DMS153 (cell line): Measurements from ENCODE around the gene BACH2.

Experiments
- DNase-seq: peaks from one replicate; lab custom pipeline; 2025; lab: John Stamatoyannopoulos, UW

Gene BACH2

DNA sequence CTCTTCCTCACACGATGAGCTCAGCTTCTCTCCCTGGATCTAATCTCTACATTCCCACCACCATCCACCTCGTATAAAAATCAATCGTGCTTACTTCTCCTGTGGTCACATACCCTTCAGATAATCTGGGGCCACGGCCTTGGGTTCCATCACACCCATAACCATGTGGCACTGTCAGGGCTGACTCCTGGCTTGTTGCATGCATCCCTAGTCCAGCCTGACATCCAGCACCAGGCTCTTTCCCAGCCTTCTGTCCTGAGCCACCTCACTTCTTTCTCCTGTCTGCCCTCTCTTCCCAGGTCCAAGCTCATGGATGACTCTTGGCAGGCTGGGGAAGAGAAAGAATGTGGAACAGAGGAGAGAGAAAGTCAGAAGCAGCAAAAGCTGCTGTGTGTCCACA, 199.8 kb downstream of the BACH2 start:
- no peak for DNase-seq

DNA sequence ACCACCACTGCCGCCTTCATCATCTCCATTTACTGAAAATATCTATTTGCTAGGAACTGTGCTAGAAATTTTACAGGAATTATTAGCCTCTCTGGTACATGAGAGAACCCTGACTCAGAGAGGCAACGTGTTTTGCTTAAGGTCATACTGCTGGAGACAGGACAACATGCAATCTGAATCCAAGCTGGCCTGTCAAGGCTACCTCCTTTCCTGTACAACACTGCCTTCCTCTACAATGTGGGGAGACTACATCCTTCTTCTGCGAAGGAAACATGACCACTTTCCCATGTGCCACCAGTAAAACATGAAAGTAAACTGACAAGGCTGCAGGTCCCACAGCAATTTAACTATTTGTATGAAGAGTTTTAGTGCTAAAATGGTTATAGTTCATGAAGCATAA, 200.9 kb downstream of the BACH2 start:
- DNase-seq: no peak

DNA sequence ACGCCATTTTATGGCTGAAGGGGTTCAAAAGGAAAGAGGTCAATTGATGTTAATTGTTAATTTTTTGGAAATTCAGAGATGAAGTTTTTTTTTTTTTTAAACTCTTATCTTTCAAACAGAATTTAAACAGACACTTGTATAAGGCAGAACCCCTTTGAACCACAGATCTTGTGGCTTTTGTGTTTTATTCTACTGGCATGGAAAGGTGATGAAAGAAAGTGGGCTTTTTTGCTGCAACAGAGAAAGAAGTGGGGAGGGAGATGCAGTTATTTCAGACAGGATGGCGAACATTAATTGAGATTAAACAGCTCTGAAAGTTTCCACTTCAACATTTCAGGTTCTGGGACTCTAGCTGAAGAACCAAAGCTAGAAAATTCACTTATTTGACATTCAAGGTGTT, 201.5 kb downstream of the BACH2 start:
- DNase-seq: no peak

DNA sequence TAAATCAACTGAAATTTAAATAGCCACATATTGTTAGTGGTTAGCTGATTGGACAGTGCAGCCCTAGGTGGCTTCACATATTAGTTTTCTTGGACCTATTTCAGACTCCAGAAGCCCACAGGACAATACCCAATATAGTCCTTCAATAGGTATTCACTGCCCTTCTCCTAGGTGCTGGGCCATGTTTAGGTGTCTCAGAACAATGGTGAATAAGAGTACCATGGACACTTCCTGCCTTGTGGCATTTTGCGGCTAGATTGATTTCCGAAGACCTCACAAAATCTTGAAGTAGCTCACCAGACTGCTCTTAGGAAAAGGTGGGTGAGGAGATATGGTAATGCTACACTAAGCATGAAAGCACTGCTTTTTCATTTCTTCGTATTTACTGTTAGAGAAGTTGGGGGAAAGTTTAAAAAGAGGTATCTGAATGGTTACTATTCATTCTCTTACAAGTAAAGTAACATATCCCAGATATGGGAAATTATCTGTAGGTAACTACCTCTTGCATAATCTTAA, 203.0 kb downstream of the BACH2 start:
- DNase-seq: no peak

DNA sequence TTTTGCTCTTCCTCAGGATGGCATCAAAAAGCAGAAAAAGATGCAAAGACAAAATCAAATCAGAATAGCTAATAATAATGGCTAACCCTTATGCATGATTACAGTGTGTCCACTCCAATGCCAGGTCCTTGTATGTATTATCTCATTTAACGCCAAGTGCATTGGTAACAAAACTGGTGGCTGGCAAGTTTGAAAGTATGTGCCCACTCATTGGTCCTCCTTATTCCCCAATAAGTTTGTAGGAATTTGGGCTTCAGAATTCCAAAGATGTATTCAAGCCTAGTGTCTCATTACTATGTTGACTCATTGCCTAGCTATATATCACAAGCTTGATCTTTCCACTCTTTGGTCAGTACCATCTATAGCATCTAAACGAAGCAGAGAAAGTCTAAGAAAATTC, 205.8 kb downstream of the BACH2 start:
- DNase-seq: no peak

DNA sequence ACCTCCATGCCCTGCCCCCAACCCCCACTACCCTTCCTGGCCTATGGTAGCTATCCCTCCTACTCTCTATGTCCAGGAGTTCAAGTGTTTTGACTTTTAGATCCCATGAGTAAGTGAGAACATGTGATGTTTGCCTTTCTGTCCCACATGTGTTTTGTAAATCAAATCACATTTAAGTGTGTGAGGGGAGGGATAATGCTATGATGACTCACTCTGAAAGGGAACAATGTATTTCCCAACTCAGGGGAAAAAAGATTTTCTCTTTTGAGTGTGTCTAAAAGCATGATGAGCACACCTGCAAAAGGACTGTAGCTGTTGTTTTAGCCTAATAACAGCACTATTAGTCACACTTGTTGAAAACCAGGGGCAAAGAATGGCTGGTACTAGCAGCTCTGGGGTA, 208.6 kb downstream of the BACH2 start:
- peak; percentile 83 for DNase-seq

DNA sequence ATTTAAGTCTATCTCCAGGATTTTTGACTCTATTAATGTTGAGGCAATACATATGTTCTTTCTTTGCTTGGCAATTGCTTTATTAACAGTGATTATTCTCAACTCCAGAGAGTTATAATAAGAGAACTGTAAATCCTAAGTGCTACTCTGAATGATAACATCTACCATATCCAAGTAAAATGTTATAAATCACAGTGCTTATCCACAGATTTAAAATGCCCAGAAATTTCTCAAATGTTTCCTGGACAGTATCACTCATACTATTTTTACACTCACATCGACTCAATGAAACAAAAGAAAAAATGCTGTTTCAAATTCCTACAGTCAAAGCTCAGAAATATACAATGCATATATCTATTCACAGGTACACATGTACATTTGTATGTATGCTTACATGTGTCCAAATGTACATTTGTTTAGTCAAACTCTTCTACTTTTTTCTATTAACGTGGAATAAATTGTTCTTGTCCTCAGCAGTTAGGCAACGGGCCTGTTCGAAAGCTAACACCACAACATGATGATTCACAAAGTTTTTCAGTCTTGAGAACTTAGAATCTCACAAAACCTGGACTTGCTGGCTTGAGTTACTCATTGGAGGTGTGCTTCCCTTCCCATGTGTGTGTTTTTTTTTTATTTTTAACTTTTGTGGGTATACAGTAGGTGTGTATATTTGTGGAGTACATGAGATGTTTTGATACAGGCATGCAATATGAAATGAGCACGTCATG, 209.4 kb downstream of the BACH2 start:
- DNase-seq: no peak

DNA sequence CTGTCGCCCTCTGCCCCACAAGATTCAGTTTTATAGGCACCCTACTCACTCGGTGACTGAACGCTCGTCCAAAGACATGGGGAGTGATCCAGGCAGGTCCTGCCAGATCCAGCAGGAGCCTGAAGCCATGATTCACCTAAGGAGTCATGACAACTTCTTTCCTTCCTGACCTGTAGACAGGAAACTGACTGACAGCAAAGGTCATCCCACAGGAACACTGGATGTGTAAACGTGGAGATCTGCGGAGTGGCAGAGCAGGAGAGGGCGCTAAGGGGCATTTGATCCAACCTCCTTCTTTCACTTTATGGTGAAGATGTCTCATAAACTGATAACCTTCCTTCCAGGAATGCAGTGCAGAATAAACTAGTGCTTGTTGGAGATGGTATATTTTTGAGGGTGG, 210.1 kb downstream of the BACH2 start:
- DNase-seq: no peak

DNA sequence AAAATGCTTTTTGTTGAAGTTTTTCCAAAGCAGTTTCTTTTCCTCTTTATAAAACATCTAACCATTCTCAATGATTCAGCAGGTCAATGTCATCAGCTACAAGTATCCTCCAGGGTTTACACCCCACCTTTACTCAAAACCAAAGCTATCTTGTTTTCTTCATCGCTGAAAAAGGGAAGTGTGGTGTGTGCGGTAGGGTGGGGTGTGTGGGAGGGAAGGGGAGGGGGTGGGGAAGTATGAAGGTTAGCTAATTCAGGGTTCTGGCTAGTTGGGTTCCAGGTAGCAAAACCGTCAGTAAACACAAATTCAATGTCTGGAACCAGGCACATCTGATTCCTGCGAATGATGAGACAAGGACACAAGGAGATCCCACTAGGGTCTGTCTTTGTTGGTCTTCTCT, 212.8 kb downstream of the BACH2 start:
- DNase-seq: no peak

DNA sequence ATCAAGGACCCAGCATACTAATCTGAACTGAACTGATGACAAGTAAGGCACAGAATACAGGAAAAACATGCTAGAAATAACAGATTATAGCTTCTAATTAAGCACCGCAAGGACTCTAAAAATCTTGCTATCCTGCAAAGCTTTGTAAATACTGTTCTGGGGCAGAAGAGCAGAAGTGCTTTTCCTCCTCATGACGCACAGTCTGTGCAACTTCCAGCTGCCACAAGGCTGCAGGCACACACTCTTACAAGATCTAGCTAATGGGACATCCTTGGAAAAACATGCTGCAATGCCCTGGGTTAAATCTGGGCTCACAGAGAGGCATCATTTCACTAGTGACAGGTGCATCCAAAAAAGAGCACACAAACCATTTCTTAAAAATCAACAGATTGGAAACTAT, 213.8 kb downstream of the BACH2 start:
- DNase-seq: no peak

DNA sequence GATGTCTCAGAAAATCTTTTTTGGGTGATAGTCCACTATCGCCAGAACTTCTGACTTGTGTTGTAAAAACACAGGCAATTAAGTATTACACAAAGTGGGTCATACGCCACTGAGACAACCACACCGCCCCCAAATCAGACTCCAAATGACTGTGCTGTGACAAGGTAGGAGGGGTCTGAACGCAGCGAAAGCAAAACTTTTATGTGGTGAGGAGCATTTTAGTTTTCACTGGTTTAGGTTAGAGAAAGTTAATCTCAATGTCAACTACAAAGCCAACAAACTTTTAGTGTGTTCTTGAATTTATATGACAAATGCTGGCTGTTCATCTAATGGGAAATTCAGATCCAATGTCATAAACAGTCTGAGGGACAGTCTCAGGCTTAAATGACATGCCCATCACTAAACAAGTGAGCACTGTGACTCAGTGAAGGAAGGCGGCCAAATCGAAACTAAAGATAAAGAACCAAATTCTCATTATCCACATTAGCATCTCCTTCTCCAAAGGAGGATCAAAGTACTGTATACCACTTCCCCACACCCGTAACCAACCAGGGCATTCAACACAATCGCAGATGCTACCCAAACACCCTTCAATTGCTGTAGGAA, 215.7 kb downstream of the BACH2 start:
- no peak for DNase-seq

DNA sequence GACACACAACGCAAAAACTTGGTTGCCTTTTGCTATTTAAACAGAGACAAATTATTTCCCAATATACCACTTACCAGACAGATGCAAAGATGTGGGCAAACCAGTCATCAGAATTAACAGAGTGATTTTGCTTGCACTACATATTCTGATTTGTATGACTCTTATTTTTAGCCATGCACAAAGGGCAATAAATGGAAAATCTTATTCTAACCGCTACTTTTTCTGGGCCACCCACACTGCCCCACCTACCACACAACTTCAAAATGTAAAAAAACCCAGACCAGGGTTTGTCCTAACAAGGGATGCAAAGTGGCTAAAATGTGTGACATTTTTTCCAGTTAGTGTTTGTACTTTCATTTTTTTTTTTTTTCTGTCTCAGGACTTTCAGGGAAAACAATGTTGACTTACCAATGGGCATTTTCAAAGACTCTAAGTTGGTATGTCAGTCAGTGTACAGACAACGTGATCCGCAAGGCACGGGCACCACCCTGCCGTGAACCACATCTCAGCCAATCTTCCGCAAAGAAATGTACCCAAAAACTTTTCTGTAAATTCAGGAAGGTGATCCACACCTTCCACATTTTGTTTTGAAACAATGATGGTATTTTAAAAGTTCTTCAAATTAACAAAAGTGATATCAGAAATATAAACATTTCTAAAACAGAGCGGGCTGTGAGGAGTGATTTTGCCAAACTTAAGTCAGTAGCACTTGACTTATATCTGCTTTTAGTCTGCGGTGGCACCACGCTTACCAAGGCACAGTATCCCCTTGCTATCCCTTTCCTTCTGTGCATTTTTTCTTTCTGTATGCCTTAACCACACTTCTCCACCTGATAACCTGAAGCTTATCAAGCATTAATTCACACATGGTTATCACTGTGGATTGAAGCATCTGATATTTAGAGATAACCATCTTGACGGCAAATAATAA, 216.8 kb downstream of the BACH2 start:
- DNase-seq: no peak

DNA sequence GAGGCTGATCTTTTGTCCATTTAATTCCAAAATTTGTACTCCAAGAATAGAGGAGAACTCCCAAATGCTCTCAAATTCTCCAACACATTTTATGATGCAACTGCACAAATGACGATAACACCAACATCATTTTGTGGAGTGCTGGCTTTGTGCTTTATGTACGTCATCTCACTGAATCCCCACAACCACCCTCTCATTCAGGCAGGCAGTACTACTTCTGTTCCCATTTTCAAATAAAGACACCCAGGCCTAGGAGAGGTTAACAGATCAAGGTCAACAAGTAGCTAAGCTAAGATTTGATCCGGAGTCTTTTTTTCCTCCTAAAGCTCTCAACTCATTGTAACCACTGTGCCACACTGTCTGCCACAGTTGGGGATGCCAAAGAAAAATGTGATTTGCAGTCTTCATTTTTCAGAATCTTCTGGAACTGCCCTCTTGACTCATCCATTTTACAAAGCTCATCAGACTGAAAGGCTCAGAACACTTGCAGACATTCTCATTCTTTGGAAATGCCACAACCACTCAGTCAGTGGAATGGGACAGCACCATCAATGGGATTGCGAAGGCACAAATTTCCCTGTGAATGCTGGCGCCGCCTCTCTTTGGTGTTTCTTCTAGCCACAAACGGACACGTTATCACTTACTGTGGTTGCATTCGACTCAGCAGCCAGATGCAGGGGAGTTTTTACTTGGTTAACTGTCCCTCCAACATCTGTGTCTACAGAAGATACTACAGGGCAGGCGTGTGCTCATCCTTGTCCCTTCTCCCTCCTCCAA, 217.9 kb downstream of the BACH2 start:
- DNase-seq: no peak

DNA sequence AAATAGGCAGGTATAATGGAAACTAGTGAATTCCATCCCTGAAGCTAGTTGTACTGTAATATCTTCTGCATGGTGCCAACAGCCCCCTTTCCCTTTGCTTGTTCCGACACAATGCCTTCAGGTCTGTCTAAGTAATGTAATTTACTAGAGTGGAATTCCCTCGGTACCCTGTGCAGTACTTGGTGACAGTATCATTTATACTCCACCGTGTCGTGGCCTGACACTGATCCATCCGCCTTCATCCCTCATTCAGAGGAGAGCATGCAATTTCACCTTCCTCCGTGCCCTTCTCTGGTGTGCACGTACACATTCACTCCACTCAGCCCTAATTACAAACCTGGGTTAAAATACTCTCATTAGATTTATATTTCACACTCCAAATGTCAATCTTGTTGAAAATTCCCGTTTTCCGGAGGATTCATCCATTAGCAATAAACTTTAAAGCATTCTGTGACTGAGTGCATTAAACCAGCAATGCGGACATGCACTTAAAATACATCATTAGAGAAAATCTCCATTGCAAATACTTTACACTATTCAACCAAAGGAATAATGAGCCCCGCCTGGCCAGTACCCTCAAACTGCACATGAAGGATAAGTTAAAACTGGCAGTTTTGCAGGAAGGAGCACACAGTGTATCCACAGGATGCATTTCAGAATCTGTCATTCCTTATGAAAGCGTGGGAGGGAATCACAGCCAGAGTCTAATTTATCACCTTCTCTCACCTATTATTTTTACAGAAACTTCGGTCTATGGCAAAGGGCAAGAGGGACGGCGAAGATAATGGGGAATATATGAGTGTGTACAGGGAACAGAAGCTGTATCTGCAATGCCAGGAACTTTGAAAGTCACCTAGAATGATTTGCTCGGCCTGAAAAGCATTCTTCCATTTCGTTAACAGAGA, 219.9 kb downstream of the BACH2 start:
- no peak for DNase-seq

DNA sequence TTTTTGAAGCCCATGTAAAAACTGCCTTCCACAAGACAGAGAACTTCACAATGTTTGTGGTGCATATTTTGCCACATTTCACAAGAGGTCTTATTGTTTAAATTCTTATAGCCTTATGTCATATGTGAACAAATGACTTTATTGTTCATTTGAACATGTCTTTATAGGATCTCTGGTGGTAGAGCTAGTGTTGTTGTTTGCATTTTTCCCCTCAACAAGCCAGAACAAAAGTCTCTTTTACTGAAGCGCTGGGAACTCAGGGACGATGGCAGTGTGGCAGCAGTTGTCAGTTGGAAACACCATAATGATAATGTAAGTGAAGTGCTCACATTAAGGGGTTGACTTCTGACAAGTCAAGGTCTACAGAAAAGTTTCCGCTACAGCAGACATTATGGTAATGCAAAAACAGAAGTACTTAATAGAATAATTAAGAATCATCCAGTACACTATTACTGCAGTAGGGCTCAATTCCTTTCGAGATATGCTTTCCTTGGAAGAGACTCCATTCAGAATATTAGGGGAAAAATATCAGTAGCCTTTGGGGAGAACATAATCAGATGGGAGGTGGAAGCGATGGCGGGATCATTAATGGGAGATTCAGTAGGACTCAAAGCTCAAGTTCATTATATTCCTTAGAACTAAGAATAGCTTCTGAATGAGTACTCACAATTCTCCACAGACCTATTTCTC, 222.3 kb downstream of the BACH2 start:
- DNase-seq: no peak

DNA sequence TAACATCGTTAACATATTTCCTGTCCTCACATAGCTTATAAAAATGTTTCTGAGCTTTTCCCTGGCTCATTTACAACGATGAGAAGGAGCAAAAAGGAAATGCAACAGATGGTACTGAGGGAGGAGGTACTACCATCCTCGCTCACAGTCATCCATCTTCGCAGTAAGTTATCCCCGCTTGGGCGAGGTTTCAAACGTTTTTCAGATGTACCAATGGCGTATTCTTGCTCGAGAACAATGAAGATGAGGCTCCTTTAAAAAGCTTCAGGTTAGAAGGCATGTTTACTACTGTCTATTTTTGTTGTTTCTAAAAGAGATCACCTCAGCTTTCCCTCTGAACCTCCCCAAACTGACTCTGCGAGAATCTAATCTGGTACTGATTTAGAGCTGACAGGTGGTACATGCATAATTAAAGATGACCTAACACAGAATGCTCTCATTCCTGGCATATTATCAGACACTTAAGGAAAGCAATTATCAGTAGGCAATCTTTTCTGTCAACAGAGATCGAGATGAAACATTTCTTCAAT, 223.6 kb downstream of the BACH2 start:
- no peak for DNase-seq

DNA sequence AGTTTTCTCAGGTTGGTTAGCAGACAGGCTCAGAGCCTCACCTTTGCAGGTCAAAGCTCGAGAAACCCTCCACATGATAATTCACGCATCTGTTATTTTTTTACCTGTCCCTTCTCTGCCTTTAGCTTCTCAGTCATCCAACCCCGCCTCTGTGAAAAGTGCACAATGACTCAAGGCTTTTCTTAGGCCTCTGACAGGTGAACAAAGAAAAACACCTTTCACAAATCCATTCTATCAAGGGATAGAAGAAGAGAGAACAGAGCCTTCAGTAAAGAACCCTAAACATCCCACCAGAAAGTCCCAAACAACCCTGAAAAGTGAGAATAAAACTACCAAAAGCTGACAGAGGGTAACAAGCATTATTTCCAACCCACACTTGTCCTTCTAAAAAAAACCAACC, 224.1 kb downstream of the BACH2 start:
- DNase-seq: no peak

DNA sequence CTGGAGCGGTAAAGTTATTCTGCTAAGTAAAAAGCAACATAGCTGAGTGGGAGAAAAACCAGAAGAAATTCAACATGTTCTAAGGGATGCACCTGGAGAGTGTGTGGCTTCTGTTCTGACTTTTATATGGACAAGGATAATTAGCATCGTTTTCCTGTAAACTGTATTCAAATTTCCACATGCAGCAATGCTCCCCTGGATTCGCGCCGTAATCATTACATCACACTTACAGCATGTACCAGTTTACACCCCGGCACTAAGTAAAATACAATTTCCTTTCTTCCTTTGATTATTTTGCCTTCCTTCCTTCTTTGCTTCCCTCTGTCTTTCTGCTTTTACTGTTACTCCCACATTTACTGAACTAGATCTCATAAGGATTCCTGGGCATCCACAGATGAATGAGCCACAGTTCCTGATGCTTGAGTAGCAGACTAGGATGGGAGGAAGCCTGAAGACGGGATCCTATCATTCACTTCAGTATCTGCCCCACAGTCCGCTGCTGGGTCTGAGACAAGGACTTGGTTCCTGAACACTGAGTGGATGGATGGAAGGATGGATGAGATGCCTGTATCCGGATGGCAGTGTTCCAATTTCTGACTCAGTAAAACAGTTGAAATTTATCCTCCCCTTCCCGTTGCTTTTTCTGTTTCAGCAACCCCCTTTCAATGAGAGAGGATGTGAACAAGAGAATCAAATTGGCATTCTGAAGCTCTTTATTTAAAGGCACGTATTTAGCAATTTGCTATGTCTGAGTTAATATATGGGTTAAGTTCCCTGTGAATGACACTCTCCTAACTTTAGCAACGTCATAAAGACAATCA, 227.7 kb downstream of the BACH2 start:
- DNase-seq: no peak

DNA sequence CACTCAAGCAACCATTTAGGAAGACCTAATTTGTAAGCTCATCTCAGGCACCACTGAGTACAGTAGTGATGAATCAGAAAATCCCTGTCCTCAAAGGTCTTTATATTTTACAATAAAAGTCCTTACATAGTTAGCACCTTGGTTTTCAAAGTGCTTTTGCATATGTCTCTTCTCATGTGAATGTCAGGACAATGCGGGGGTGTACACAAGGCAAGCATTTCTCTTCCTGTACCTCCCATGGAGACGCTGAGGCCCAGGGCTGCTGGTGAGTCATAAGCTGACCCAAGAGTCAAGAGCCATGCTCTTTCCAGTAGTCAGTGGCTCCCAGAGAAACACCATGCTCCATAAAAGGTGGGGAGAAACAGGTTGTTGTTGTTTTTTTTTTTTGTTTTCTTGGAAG, 228.4 kb downstream of the BACH2 start:
- DNase-seq: peak; percentile 72
